SU-DHL-6 (cell line): Measurements from ENCODE around the gene SORCS2.

ENCODE experiments used
- EZH2phosphoT487 ChIP-seq: fragments of 200-600 bp; sonication (generic), shearing (Covaris generic); conservative IDR thresholded peaks from 2 replicates; pipeline ENCODE4 v1.6.1; 2018; ENCODE audit warnings: mild to moderate bottlenecking, antibody characterized with exemption, low read length, moderate library complexity, mixed read lengths
- TF ChIP-seq, protein P1 (sequence below): fragments of 200-600 bp; sonication (generic); IDR thresholded peaks from one replicate; pipeline ENCODE4 v1.5.1; 2017; ENCODE audit warnings: antibody characterized with exemption, mild to moderate bottlenecking, low read length, moderate library complexity; ENCODE audit not compliant: insufficient read depth, poor library complexity, severe bottlenecking

GRCh38 chr4:7153711-7154110 lies 38.6 kb upstream of the SORCS2 start:
- TF ChIP-seq, protein P1, sequence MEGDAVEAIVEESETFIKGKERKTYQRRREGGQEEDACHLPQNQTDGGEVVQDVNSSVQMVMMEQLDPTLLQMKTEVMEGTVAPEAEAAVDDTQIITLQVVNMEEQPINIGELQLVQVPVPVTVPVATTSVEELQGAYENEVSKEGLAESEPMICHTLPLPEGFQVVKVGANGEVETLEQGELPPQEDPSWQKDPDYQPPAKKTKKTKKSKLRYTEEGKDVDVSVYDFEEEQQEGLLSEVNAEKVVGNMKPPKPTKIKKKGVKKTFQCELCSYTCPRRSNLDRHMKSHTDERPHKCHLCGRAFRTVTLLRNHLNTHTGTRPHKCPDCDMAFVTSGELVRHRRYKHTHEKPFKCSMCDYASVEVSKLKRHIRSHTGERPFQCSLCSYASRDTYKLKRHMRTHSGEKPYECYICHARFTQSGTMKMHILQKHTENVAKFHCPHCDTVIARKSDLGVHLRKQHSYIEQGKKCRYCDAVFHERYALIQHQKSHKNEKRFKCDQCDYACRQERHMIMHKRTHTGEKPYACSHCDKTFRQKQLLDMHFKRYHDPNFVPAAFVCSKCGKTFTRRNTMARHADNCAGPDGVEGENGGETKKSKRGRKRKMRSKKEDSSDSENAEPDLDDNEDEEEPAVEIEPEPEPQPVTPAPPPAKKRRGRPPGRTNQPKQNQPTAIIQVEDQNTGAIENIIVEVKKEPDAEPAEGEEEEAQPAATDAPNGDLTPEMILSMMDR = no peak
- no peak for TF ChIP-seq EZH2phosphoT487
